K562 (cell line): ENCODE data around the gene MCM9. TPM values are rescaled to one million over a fixed set of nuclear protein-coding genes. Genes with fewer than 3 reads are reported as not detected.

Experiments
- ATAC-seq: fragments of 200-7000 bp; cut with Tn5 transposase; 3 replicates; pipeline ENCODE4 v1.9.1; 2020; ENCODE audit warnings: moderate library complexity
- BruUV-seq: library from RNA; stranded (reverse); fragments of 400-500 nt; replicated peaks from 2 replicates; lab custom pipeline; 2021; lab: Mats Ljungman, UMichigan
- CTCF ChIA-PET: fragments of 300-600 bp; formaldehyde crosslinking; extraction: SDS; loops from one replicate; lab custom pipeline; 2021; ENCODE audit warnings: low intra/inter-chr PET ratio; lab: Yijun Ruan, JAX
- POLR2A ChIA-PET: fragments of 300-600, 350-650 bp; sonication (Branson Sonifier 250); formaldehyde crosslinking; extraction: SDS; loops from one replicate; lab custom pipeline; 2021; ENCODE audit warnings: antibody characterized with exemption, inconsistent platforms; lab: Yijun Ruan, JAX
- DNase-seq, 4 experiments: peaks; one replicate each; pipeline versions ENCODE4 v3.0.0 to v3.0.0-alpha.2; 2011 to 2018; ENCODE audit warnings: low spot score in 3 of 4, mixed read lengths in 3 of 4; ENCODE audit errors: extremely low read depth in 1 of 4
- FAIRE-seq: peaks from 2 replicates; lab custom pipeline; 2011; peaks lifted over from hg19 to GRCh38; lab: Jason Lieb, UNC
- H2AFZ ChIP-seq: 2 replicates; pipeline ENCODE4 v1.6.0; 2011; ENCODE audit warnings: low read depth, low read length, control low read depth, inconsistent platforms
- H3K27ac ChIP-seq: fragments of 200-600 bp; 3 replicates; pipeline ENCODE4 v1.8.0; 2011; ENCODE audit warnings: low read depth, mild to moderate bottlenecking, control low read depth, inconsistent platforms, low read length, moderate library complexity, mixed read lengths; ENCODE audit errors: extremely low read depth
- H3K27me3 ChIP-seq, 2 experiments: fragments of 300-600 bp in 1 of 2; 2 replicates in 1 of 2; 3 replicates in 1 of 2; pipeline versions ENCODE4 v1.6.0 to v1.8.0; 2011; ENCODE audit warnings: inconsistent platforms in 2 of 2, low read length in 2 of 2, mild to moderate bottlenecking in 1 of 2, mixed read lengths in 1 of 2, moderate library complexity in 1 of 2; ENCODE audit not compliant: control insufficient read depth in 2 of 2, insufficient read depth in 2 of 2
- H3K36me3 ChIP-seq: fragments of 300-600 bp; 3 replicates; pipeline ENCODE4 v1.8.0; 2011; ENCODE audit warnings: mild to moderate bottlenecking, low read length, inconsistent platforms; ENCODE audit not compliant: control insufficient read depth, insufficient read depth
- H3K4me1 ChIP-seq, 2 experiments: fragments of 200-600 bp in 1 of 2; replicated peaks in 1 of 2; 2 replicates in 1 of 2; 3 replicates in 1 of 2; pipeline versions ENCODE4 v1.5.1 to v1.8.0; 2011; ENCODE audit warnings: inconsistent platforms in 2 of 2, low read length in 2 of 2, mild to moderate bottlenecking in 1 of 2, mixed read lengths in 1 of 2, moderate library complexity in 1 of 2; ENCODE audit not compliant: control insufficient read depth in 2 of 2, insufficient read depth in 2 of 2
- H3K4me2 ChIP-seq: 2 replicates; pipeline ENCODE4 v1.6.1; 2011; ENCODE audit warnings: low read length, control low read depth, inconsistent platforms, mixed read lengths; ENCODE audit not compliant: insufficient read depth
- H3K4me3 ChIP-seq: fragments of 200-600 bp; sonication (generic), shearing (Covaris generic); 2 replicates; pipeline ENCODE4 v1.5.1; 2016; ENCODE audit warnings: control low read depth, inconsistent platforms
- H3K79me2 ChIP-seq: fragments of 200-600 bp; 3 replicates; pipeline ENCODE4 v1.8.0; 2011; ENCODE audit warnings: low read length, inconsistent platforms; ENCODE audit not compliant: control insufficient read depth, insufficient read depth
- H3K9ac ChIP-seq, 2 experiments: 2 replicates each; pipeline versions ENCODE4 v1.6.0 to v1.6.1; 2011; ENCODE audit warnings: low read depth in 2 of 2, low read length in 2 of 2, control low read depth in 1 of 2, inconsistent platforms in 1 of 2, mild to moderate bottlenecking in 1 of 2, mixed read lengths in 1 of 2; ENCODE audit not compliant: insufficient read depth in 1 of 2
- H3K9me1 ChIP-seq: one replicate; pipeline ENCODE4 v1.6.0; 2011; ENCODE audit warnings: inconsistent platforms, mild to moderate bottlenecking, low read length, moderate library complexity; ENCODE audit not compliant: control insufficient read depth, insufficient read depth
- H3K9me3 ChIP-seq: replicated peaks from 2 replicates; pipeline ENCODE4 v1.5.1; 2011; ENCODE audit warnings: low read depth, low read length, inconsistent platforms; ENCODE audit not compliant: control insufficient read depth, insufficient read depth
- H4K20me1 ChIP-seq: replicated peaks from 2 replicates; pipeline ENCODE4 v1.6.1; 2011; ENCODE audit warnings: low read length, inconsistent platforms, mixed read lengths; ENCODE audit not compliant: control insufficient read depth, insufficient read depth
- BRD4 ChIP-seq: fragments of 200-600 bp; sonication (generic); IDR thresholded peaks from 2 replicates; pipeline ENCODE4 v1.6.1; 2017; ENCODE audit warnings: inconsistent platforms
- CBX3 ChIP-seq, 2 experiments: IDR thresholded peaks; 1 replicate in 1 of 2; 2 replicates in 1 of 2; pipeline ENCODE4 v1.6.1; 2012; ENCODE audit warnings: inconsistent platforms in 2 of 2, low read length in 2 of 2, borderline replicate concordance in 1 of 2, control low read depth in 1 of 2
- E2F5 ChIP-seq: sonication (generic); formaldehyde crosslinking; IDR thresholded peaks from 2 replicates; pipeline ENCODE4 v1.8.0; 2022; ENCODE audit warnings: mild to moderate bottlenecking, missing genetic modification reagents
- ETS2 ChIP-seq: IDR thresholded peaks from 2 replicates; pipeline ENCODE4 v1.6.1; 2016; ENCODE audit warnings: borderline replicate concordance, missing genetic modification characterization, mild to moderate bottlenecking, moderate library complexity, missing compliant biosample characterization; ENCODE audit not compliant: poor library complexity, severe bottlenecking
- FOSL1 ChIP-seq: fragments of 200-800 bp; sonication (Bioruptor generic); conservative IDR thresholded peaks from 2 replicates; pipeline ENCODE4 v1.6.1; 2016; ENCODE audit warnings: missing genetic modification characterization, missing compliant biosample characterization
- NFXL1 ChIP-seq: fragments of 450-650 bp; formaldehyde crosslinking; IDR thresholded peaks from 2 replicates; pipeline ENCODE4 v1.4.0; 2021; ENCODE audit warnings: mild to moderate bottlenecking
- RAD51 ChIP-seq: fragments of 450-650 bp; IDR thresholded peaks from 2 replicates; pipeline ENCODE4 v1.7.1; 2016; ENCODE audit warnings: low read depth, mild to moderate bottlenecking, borderline replicate concordance
- TRIM28 ChIP-seq: fragments of 450-650 bp; IDR thresholded peaks from 2 replicates; pipeline ENCODE4 v1.6.1; 2017
- ZNF239 ChIP-seq: fragments of 250-450 bp; sonication (Bioruptor Pico); IDR thresholded peaks from 2 replicates; pipeline ENCODE4 v1.4.0; 2020; ENCODE audit warnings: mild to moderate bottlenecking
- WGBS: fragments of 100-300 bp; shearing (Covaris generic); methylation state at CpG from one replicate; pipeline ENCODE4 v1.1.6; 2016; ENCODE audit warnings: low coverage, mixed read lengths; ENCODE audit not compliant: insufficient coverage; ENCODE audit errors: missing lambda C conversion rate; 5-methylcytosine and 5-hydroxymethylcytosine counted together
- in situ Hi-C: fragments of 300-500 bp; cut with MboI; formaldehyde crosslinking; loops from 4 replicates; pipeline ENCODE4 v1.15.0; 2018; ENCODE audit warnings: inconsistent platforms, mixed read lengths
- intact Hi-C: fragments of 100-400 bp; cut with micrococcal nuclease; formaldehyde crosslinking; loops from 2 replicates; pipeline ENCODE4 v1.14.2; 2022
- polyA plus RNA-seq, 8 experiments: library from polyadenylated mRNA; depleted of rRNA in 4 of 8; stranded (reverse) in 5 of 8; unstranded in 3 of 8; fragments of >200 nt; fragmentation: Nextera tagmentation in 2 of 8; fragmentation: Illumina TruSeq in 1 of 8; extraction: Ambion mirVana in 2 of 8; extraction: Trizol in 1 of 8; gene quantifications; 2 replicates each; pipeline versions ENCODE4 v1.2.1 to v1.2.3, GENCODE V29; 2011 to 2014; ENCODE audit warnings: inconsistent platforms in 1 of 8, missing spikeins in 1 of 8
- total RNA-seq, 7 experiments: library from RNA; depleted of rRNA in 6 of 7; stranded (reverse); fragments of >200 nt in 6 of 7; fragmentation: Illumina TruSeq in 2 of 7; extraction: Trizol in 2 of 7; gene quantifications; 2 replicates each; pipeline versions ENCODE4 v1.2.1 to v1.2.3, GENCODE V29; 2011 to 2021; ENCODE audit warnings: low replicate concordance in 1 of 7
- TF ChIP-seq, protein P1 (sequence below): fragments of 450-650 bp; IDR thresholded peaks from 2 replicates; pipeline ENCODE4 v1.6.1; 2018; ENCODE audit warnings: mild to moderate bottlenecking, low read depth; ENCODE audit not compliant: partially characterized antibody
- TF ChIP-seq, protein P2 (sequence below): sonication (generic); formaldehyde crosslinking; IDR thresholded peaks from 2 replicates; pipeline ENCODE4 v1.8.1; 2022; ENCODE audit warnings: missing genetic modification reagents

Gene MCM9
- total and polyA plus RNA-seq, 9 of the 15 experiments (the other 6 are each of a cell fraction or from before 2014, with no cell fraction given) = 4.8 to 16.7 (median 11.6) TPM

DNA sequence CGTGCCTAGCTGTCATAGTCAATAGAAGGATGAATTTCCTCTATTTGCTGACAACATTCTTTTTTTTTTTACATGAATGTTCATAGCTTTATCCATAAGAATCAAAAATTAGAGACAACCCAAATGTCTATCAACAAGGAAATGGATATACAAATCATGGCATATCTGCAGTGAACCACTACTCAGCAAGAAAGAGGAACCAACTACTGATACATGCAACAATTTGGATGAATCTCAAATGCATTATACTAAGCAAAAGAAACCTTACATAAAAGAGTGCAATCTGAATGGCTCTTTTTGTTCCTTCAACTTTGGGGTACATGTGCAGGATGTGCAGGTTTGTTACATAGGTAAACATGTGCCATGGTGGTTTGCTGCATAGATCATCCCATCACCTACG lies 17.7 kb upstream of the MCM9 start:
- in situ Hi-C loops = no loop called here
- no TSS peak for BruUV-seq

GRCh38 chr6:118945217-118945616 lies 10.3 kb upstream of the MCM9 start:
- in situ Hi-C loops = no loop called here
- H3K36me3 ChIP-seq = no peaks in the 10 kb centered on the region
- intact Hi-C loops = no loop called here
- H3K9me3 ChIP-seq = peaks cover 2% of the 10 kb centered on the region; the same call in 1 of the 2 replicates
- H3K9ac ChIP-seq = no peak overlapping the region
- no peak for DNase-seq
- ATAC-seq = no peak
- no peaks in the 10 kb centered on the region for H4K20me1 ChIP-seq
- H3K27me3 ChIP-seq = no peaks in the 10 kb centered on the region
- BruUV-seq = no TSS peak
- CTCF ChIA-PET = no interaction called here
- H3K4me1 ChIP-seq = no peaks in the 10 kb centered on the region
- no peak overlapping the region for H3K4me3 ChIP-seq
- no peak overlapping the region for H3K4me2 ChIP-seq
- FAIRE-seq = no peak
- peak; percentile 87 for TF ChIP-seq TRIM28
- TF ChIP-seq, protein P1, sequence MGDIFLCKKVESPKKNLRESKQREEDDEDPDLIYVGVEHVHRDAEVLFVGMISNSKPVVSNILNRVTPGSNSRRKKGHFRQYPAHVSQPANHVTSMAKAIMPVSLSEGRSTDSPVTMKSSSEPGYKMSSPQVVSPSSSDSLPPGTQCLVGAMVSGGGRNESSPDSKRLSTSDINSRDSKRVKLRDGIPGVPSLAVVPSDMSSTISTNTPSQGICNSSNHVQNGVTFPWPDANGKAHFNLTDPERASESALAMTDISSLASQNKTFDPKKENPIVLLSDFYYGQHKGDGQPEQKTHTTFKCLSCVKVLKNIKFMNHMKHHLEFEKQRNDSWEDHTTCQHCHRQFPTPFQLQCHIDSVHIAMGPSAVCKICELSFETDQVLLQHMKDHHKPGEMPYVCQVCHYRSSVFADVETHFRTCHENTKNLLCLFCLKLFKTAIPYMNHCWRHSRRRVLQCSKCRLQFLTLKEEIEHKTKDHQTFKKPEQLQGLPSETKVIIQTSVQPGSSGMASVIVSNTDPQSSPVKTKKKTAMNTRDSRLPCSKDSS = peak; percentile 36
- TF ChIP-seq CBX3 (IDR thresholded peaks at IDR 0.05; ENCODE audit: borderline replicate concordance in 1 of 2, low read length in 2 of 2) = 0 out of 3 replicates have a peak, but pooled peaks of 1 of the 2 experiments have one; percentile 19
- TF ChIP-seq, protein P2, sequence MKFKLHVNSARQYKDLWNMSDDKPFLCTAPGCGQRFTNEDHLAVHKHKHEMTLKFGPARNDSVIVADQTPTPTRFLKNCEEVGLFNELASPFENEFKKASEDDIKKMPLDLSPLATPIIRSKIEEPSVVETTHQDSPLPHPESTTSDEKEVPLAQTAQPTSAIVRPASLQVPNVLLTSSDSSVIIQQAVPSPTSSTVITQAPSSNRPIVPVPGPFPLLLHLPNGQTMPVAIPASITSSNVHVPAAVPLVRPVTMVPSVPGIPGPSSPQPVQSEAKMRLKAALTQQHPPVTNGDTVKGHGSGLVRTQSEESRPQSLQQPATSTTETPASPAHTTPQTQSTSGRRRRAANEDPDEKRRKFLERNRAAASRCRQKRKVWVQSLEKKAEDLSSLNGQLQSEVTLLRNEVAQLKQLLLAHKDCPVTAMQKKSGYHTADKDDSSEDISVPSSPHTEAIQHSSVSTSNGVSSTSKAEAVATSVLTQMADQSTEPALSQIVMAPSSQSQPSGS = no peak
- POLR2A ChIA-PET = interaction anchor here (0.7 to 0.9 kb wide), 2 partner anchors 10 to 28 kb away, joined by 3 read pairs; partner anchors contain the start of gene MCM9
- no peaks in the 10 kb centered on the region for H3K79me2 ChIP-seq
- H2AFZ ChIP-seq = no peak overlapping the region
- H3K9me1 ChIP-seq = no peaks in the 10 kb centered on the region
- H3K27ac ChIP-seq = no peak overlapping the region

More for the DNA sequence above, 17.7 kb upstream of the MCM9 start:
- no peak for DNase-seq
- Histone ChIP-seq H2AFZ (no peak overlapping the region), H3K9ac (no peak overlapping the region), H3K79me2 (no peaks in the 10 kb centered on the region), H3K27me3 (no peaks in the 10 kb centered on the region), H3K27ac (no peak overlapping the region), H3K4me2 (no peak overlapping the region), H3K4me1 (no peaks in the 10 kb centered on the region), H3K9me1 (no peaks in the 10 kb centered on the region), H3K9me3 (no peaks in the 10 kb centered on the region; the same call in 1 of the 2 replicates), H3K36me3 (no peaks in the 10 kb centered on the region), H4K20me1 (no peaks in the 10 kb centered on the region), H3K4me3 (no peak overlapping the region)
- WGBS = 52% methylated on average over 2 of the region's 2 CpGs
- no peak for ATAC-seq
- TF ChIP-seq RAD51 (no peak), E2F5 (CRISPR knock-in tag) (no peak), NFXL1 (CRISPR knock-in tag) (no peak), BRD4 (no peak), FOSL1 (tag) (no peak), ZNF239 (CRISPR knock-in tag) (no peak), ETS2 (tag) (no peak)
- ChIA-PET CTCF (no interaction called here), POLR2A (interaction anchor here (0.7 to 1.7 kb wide), 2 partner anchors 20 to 1116 kb away, joined by 3 to 8 read pairs; no protein-coding TSS in a partner anchor)
- no peak for FAIRE-seq
- intact Hi-C loops = no loop called here
